Measurements from ENCODE around the gene MKX.

Gene MKX

GRCh38 chr10:27741173-27742091, 4.2 kb downstream of the MKX start:
- no peak for DNase-seq (ENCODE audit: low read depth in 1 of 2, low spot score in 1 of 2)
- TF ChIP-seq REST (IDR thresholded peaks at IDR 0.05; ENCODE audit: insufficient replicate concordance, low read depth) (no peak), SPI1 (IDR thresholded peaks at IDR 0.05; ENCODE audit: borderline replicate concordance, low read depth) (no peak), POLR2AphosphoS5 (IDR thresholded peaks at IDR 0.05; ENCODE audit: low read depth) (no peak), CTCF (IDR thresholded peaks at IDR 0.05; ENCODE audit: insufficient read depth, low read length) (no peak), GABPA (IDR thresholded peaks at IDR 0.05; ENCODE audit: low read depth) (no peak)
- Histone ChIP-seq H3K27ac (replicated peaks) (no peak overlapping the region), H3K4me3 (replicated peaks; ENCODE audit: insufficient read depth, low read length) (no peak overlapping the region), H3K27me3 (ENCODE audit: insufficient read depth, poor library complexity, severe bottlenecking) (peaks cover 60% of the 10 kb centered on the region)

GRCh38 chr10:27736396-27736795, 9.2 kb downstream of the MKX start:
- no peak overlapping the region for H3K4me3 ChIP-seq (replicated peaks; ENCODE audit: insufficient read depth, low read length)
- H3K27me3 ChIP-seq (ENCODE audit: insufficient read depth, poor library complexity, severe bottlenecking), result peaks cover 13% of the 10 kb centered on the region
- TF ChIP-seq GABPA (IDR thresholded peaks at IDR 0.05; ENCODE audit: low read depth) (no peak), POLR2AphosphoS5 (IDR thresholded peaks at IDR 0.05; ENCODE audit: low read depth) (no peak), CTCF (IDR thresholded peaks at IDR 0.05; ENCODE audit: insufficient read depth, low read length) (no peak), SPI1 (IDR thresholded peaks at IDR 0.05; ENCODE audit: borderline replicate concordance, low read depth) (no peak), REST (IDR thresholded peaks at IDR 0.05; ENCODE audit: insufficient replicate concordance, low read depth) (no peak)
- no peak overlapping the region for H3K27ac ChIP-seq (replicated peaks)
- DNase-seq (ENCODE audit: low read depth in 1 of 2, low spot score in 1 of 2), result no peak

- Histone ChIP-seq H3K27me3 (ENCODE audit: insufficient read depth, poor library complexity, severe bottlenecking) (no peaks in the 10 kb centered on the region), H3K4me3 (replicated peaks; ENCODE audit: insufficient read depth, low read length) (no peak overlapping the region), H3K27ac (replicated peaks) (no peak overlapping the region)
- TF ChIP-seq POLR2AphosphoS5 (IDR thresholded peaks at IDR 0.05; ENCODE audit: low read depth) (no peak), REST (IDR thresholded peaks at IDR 0.05; ENCODE audit: insufficient replicate concordance, low read depth) (no peak), SPI1 (IDR thresholded peaks at IDR 0.05; ENCODE audit: borderline replicate concordance, low read depth) (no peak), CTCF (IDR thresholded peaks at IDR 0.05; ENCODE audit: insufficient read depth, low read length) (no peak), GABPA (IDR thresholded peaks at IDR 0.05; ENCODE audit: low read depth) (no peak)
- DNase-seq (ENCODE audit: low read depth in 1 of 2, low spot score in 1 of 2), result no peak
Observed at GRCh38 chr10:27730041-27730440, 15.6 kb downstream of the MKX start.

Measured in HL-60 (cell line).